Stimulated activated CD8-positive, alpha-beta memory T cell treated with anti-CD3 and anti-CD28 coated beads, Interleukin-12 subunit alpha, Interleukin-12 subunit beta, amount 100 ng/mL, for 4 hours (primary cell): ENCODE data around the gene TMC3.
"Not testable (repeated sequence)": the region's sequence is repeated elsewhere in the genome, so short reads cannot be mapped to it uniquely, and the experiment has no call there.

Experiments
- DNase-seq: peaks from one replicate; pipeline ENCODE4 v3.0.0-alpha.2; 2020; ENCODE audit warnings: low read depth

The TMC3 gene

DNA sequence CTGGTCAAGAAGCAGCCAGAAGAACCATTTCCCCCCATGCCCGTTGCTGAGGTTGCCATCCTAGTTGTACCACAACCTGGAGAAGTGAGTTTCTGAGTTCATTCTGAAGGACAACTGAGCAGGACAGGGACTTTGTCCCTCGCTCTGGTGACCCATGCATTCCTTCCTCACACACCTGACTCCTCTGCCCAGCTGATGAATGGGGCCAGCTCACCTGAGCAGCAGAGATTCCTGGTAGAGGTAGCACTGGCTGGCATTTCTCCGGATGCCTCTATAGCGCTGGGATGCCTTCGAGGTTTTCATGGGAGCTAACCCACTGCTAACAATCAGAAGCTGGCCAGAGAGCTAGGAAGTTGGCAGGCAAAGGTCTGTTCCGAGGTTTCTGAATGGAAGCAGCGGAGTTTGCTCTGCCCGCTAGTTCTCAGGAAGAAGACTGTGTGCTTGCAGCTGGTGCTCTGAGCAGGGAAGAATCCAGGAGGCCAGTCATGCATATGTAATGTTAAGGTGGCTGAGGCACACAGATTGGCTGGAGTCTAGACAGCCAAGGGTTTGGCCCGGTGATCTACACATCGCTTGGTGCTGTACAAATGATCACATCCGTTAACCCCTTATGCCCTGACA is at the start of gene TMC3:
Gene TMC3 (minus strand): TSS at position 439 of the 621 bp plus-strand sequence. CDS start 136 bp downstream, at position 303.
- no peak for DNase-seq

DNA sequence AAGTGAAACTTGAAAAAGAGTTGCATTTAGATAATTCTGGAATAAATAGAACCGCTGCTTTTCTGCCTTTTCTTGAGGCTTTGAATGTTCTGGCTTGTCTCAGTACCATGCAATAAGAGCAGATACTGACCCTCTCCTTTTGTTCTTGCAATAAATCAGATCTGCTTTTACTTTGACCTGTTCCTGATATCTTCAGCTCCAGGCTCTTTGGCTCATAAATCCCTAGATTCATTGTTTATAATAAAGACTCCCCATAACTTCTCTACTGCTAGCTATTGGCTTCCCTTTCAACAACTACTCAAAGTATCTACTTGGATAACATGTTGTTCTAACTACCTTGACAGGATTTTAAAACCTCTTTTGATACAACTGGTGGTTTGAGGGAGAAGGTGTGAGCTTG is 47.4 kb upstream of the TMC3 start:
- no peak for DNase-seq

DNA sequence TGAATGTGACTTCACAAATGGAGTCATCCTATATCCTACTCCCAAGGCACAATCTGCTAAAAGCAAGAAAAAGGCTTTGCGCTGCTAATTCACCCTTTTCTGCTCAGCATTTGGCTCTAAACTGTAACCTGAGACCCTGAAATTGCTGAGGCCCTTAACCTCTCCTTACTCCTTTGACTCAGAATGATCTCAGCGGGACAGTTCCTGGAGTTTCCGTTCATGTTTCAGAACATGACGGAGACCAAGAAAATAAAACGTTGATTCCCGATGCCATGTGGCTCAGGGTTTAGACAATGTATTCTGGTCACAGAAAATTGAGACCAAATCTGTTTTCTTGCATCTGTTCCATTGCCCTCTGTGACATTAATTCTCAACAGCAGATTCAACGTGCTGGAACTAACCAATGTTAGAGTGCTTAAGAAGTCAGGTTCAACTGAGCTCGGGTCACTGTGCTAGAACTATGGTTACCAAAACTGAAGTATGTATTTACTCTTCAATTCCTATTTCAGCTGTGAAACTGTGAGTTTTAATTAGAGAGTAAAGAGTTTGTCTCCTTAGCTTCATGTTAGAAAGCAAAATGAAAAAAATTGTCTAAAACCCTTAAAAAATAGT is 45.4 kb upstream of the TMC3 start:
- no peak for DNase-seq

DNA sequence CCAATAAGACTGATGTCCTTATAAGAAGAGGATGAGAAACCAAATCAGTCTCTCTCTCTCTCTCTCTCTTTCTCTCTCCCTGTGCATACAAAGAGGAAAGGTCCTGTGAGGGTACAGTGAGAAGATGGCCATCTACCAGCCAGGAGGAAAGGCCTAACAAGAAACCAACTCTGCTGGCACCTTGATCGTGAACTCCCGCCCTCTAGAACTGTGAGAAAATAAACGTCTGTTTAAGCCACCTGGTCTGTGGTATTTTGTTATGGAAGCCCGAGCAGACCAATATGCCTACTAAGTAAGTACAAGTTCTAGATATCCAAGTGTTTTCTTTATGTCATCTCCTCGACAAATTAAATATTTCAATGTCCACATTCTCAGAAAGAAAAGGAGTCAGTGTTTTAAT is 44.9 kb upstream of the TMC3 start:
- DNase-seq, result no peak

DNA sequence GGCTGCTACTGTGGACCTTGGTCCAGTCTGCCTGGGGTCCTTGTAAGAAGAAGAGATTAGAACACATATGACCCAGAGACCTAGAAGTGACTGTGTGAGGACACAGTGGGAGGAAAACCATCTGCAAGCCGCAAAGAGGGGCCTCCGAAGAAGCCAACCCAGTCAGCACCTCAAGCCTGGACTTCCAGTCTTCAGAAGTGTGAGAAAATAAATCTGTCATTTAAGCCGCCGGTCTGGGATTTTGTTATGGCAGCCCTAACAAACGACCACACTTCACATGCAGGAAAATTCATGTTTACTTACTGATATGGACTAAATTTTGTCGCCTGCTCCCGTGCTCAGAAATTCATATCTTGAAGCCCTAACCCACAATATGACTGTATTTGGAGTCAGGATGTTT is 44.4 kb upstream of the TMC3 start:
- no peak for DNase-seq

DNA sequence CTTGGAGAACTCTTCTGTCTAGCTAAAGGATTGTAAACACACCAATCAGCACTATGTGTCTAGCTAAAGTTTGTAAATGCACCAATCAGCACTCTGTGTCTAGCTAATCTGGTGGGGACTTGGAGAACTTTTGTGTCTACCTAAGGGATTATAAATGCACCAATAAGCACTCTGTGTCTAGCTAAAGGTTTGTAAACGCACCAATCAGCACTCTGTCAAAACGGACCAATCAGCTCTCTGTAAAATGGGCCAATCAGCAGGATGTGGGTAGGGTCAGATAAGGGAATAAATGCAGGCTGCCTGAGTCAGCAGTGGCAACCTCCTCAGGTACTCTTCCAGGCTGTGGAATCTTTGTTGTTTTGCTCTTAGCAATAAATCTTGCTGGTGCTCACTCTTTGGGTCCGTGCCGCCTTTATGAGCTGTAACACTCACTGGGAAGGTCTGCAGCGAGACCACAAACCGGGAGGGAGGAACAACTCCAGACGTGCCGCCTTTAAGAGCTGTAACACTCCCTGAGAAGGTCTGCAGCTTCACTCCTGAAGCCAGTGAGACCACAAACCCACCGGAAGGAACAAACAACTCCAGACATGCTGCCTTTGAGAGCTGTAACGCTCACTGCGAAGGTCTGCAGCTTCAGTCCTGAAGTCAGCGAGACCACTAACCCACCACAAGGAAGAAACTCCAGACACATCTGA is 40.4 kb upstream of the TMC3 start:
- DNase-seq, result not testable (repeated sequence)

DNA sequence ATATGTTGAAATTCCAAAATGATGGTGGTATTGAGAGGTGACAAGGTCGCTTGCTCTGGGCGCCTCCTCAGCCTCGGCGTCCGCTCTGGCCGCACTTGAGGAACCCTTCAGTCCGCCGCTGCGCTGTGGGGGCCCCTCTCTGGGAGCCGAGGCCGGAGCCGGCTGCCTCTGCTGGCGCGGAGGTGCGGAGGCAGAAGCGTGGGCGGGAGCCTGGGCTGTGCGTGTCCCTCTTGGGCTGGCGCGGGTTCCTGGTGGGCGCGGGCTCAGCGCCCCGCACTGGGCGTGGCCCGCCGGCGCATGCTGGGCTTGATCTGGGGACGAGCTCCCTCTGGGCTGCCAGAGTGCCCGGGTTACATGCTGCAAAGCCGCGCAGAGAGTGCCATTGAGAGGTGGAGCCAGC is 39.8 kb upstream of the TMC3 start:
- DNase-seq, result no peak

DNA sequence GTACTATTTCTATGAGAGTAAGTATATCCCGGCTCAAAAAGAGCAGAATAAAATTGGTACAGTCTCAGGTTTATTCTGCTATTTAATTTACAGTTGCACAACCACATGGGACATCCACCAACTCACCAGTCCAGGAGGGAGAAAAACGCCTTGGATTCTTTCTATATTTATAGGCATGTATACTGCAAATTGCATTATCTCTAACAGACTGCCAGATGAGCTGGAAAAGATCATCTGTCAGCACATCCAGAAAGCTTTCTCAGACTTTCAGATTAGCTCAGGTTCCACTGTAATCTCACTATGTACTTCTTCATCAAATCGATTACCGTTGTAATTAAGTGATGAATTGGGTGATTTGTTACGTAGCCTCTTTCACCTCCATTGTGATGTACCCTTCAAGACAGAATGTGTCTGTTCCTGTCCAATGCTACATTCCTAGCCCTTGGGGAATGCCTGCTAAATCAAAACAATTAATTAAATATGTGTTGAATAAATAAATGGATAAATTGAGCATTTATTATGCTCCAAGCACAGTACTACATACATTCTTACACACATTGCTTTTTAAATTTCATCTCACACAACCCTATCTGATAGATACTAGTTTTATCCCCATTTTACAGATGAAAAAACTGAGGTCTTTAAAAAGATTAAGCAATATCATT is 38.1 kb upstream of the TMC3 start:
- DNase-seq, result no peak

DNA sequence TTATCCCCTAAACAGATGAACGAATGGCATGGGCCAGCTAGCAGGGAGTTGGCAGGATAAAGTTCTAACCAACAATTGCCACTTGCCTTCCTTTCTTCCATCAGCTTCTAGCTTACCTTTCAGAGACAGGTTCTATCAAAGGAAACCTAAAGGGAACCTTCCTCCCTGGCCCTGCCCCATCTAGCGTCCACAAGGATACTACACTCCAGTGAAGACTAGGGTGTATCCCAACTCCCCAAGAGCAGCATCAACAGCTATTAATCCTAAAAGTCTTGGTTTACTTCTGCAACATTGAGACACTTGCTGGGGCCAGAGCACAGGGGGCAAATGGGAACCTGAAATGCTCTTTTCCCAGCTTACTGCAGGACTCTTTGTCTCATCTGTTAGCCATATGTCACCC is 37.0 kb upstream of the TMC3 start:
- DNase-seq, result no peak

DNA sequence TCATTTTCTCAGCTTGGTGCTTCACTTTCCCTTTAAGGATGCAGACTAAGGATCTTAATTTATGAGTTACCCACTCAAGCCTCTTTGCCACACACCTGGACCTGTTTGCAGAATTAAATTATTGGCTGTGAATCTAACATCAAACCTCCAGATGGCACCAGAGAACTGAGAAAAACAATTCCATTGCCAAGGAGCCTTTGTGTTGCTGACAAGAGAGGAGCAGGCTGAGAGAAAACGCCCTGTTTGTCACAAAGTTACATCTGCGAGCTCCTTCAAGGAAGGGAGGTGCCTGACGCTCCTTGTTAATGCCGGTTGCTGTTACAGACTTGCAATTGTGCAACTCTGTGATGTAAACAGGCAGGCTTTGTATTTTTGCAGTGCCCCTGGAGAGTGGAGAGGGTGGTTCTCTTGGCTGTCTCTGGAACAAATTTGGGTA is 36.3 kb upstream of the TMC3 start:
- no peak for DNase-seq

DNA sequence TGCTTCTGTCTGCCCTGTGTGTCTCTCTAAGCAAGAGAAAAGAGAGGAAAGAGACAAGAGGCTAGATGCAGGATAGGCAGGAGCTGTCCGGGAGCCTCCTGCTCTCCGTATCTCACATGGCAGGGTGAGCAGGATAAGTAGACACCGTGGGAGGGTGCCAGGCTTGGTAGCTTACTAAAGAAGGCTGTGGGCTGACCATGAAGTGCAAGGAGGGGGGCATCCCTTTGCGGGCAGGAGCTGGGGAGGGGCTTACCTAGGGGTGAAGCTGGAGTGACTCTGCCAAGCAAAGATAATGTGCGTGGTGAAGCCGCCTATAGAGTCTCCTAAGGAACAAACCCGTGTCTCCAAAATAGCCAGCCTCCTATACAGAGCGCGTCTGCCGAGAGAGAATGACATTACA is 33.7 kb upstream of the TMC3 start:
- no peak for DNase-seq

DNA sequence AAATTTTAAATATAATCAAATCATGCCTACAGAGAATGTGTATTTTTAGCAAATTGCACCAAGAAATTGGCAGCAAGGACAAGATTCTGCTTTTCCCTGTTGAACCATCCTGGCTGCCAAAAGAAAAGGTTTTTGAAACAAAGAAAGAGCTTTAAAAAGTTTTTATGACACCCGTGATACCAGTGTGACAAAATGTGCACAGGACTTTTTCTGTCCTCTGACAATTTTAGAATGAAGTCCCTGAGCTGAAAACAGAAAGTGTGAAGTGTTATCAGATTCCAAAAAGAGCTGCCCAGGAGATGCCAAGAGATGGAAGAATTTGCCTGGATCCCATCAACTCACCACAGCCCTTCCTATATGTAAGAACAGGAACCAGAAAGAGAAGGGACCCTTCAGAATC is 33.2 kb upstream of the TMC3 start:
- DNase-seq, result no peak

DNA sequence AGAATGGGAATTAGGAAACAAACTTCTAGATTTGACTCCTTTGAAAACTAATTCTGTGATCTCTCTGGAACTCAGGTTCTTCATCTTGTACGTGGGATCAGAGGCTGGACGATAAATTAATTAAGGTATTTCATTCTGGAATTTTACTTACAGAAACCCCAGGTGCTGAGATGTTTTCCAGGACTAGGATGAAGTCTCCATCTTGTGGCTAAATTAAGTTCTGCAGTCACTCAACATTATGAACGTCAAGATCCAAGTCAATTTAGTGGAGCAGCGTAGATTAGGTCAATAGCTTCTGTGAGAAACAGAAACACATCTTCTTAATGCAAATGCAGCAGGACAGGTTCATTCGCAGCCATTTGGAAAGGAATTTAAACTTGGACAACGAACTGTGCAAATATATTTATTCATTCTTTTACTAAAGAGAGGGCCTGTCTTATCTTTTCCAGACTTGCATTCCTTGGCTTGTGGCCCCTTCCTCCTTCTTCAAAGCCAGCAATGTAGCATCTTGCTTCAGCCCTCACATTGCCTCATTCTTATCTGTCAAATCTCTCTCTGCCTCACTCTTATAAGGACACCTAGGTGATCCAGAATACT is 26.7 kb upstream of the TMC3 start:
- DNase-seq, result no peak

DNA sequence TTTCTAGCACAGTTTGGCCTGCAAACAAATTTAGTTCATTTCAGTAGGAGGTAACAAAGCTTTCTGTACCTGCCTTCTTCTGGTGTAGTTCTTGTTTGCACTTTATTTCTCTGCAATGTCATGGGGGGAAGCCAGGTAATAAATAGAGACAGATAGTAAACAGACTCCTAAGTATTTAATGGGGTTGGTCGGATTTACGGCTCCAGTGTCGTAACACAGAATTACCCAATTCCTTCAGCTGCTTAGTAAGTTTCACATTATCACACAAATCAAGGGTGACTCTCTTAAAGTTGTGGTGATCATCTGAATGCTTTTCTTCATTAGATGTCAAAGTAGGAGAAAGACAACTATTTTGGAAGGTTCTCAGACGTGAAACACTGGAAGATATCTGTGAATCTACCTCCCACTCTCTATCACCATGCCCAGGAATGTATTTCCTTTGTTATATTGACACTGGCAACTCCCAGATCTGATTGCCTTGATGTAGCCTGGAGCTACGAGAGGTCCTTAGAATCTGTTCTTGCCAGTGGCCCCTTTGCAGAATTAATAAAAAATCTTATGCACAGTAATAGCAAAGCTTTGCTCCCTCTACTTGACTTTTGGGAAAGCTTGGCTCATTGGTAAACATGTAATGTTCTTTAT is 25.0 kb upstream of the TMC3 start:
- DNase-seq, result no peak

DNA sequence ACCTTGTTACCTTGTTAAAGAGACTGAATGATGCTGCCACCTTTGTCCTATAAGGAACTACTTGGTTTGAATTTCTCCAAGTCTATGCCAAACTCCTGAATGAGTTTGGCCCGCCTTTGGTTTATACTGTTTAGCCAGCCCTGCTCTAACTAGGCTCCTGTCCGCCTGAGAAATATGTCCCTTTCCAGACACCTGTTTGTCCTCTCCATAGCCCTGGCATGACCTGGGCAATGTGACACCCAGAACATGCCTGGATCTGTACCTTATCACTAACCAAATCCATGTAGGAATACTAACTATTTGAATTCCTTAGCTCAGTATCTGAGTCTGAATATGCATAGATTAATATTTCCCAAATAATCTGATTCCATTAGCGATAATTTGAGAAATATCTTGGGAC is 24.4 kb upstream of the TMC3 start:
- DNase-seq, result no peak

DNA sequence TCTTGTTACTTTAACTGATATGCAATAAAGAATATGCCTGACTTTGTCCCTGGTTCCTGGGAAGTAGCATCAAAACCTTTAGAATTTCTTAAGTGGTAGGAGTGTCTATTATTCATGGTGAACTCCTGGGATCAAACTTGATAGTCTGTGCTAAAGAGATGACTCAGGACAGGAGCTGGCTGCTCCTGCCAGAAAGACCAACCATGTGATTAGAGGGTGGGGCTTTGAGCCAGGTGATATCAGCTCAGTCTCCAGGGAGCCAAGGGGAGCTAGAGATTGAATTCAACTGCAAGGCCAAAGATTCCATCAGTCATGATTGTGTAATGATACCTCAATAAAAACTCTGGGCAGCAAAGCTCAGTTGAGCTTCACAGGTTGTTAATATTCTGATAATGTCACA is 20.6 kb upstream of the TMC3 start:
- DNase-seq, result no peak

DNA sequence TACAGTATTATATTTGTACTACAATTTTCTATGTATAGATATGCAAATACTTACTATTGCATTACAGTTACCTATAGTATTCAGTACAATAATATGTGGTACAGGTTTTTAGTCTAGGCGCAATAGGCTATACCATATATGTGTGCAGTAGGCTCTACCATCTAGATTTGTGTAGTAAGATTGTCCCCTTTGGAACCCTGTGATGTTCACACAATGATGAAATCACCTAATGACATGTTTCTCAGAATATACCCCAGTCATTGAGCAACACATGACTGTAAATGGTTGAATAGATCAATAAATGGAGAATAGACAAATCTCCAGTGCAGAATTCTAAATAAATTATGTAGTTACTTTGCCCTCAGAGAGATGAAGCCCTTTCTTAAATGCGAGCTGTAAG is 17.6 kb upstream of the TMC3 start:
- DNase-seq, result no peak

DNA sequence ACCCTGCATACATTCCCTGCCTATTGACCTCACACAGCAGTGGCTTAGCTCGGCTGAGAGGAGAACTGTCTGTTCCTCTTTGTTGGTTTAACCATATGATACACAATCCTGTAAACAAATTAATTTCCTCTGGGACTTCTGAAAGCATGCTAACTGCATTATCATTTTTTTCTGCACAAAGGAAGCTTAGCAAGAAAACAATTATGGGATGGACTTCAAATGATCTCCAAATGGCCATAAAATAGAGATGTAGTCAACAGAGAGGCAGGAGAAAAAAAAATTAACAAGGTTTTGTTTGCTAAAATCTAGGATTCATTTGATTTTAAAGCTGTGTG is 14.4 kb upstream of the TMC3 start:
- no peak for DNase-seq

DNA sequence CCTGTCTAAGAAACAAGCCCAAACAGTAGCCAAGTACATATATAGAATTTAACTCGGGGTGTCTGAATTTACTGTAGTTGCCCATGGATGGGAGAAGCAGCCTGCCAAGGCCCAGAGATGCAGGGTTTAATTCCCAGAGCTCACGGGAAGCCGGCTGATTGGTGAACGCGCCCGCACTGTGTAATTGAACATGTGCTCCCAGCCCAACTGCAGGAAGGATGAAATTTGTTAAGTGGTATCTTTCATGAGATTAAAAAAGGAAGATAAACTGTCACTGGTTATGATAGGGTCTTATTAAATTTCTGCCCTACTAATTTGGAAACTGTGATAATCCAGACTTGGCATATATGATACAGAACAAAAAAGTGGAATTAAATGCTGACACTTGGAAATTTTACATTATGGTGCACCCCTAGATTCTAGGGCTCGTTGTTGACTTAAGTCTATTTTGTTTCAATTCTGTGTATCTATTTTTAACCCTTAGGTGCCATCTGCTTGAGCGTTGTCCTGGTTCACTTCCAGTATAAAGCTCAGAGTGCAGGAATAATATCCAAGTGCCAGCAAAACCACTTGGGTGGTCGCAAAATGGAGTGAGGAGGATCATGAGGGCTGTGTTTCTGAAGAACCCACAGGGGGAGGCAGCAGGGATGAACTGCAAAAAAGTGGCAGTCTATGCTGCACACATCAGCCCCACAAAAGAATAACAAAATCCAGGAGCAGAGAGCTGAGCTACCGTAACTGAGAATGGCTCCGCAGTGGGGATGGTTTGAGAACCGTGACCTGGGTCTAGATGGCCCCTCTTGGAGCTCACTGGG is 13.8 kb upstream of the TMC3 start:
- DNase-seq, result no peak

DNA sequence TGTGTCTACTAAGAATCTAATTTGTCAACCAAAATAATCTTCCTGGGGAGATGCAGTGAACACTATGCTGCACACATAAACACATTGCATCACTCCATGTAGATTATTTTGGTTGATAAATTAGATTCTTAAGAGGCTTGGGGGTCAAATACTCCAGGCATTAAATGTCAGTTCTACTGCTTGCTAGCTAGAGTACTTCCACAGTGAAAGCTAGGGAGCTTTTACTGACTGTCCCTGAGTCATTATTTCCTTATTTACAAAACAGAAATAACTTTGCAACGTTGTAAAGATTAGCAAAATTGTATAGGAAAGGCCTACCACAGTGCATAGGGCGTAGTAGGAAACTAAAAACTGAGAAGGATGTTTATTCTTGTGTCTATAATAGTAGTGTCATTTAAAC is 12.9 kb upstream of the TMC3 start:
- DNase-seq, result no peak

DNA sequence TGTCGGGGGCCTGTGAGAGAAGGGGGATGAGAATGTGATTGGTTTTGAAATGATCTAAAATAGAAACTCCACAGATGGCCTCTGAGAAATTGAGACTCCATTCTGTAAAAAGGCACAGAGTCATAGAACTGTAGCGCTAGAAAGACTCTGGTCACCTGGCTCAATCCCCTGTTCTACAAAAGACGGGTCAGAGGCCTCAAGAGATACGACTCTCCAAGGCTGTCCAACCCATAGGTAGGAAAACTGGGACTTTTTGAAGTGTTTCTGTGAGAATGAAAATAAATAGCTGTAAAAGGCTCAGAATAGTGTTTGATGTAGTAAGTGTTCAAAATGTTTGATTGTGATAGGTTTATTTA is 11.7 kb upstream of the TMC3 start:
- DNase-seq, result no peak
